ENCODE data around the gene MTAP. TPM values are rescaled to one million over a fixed set of nuclear protein-coding genes. Genes with fewer than 3 reads are reported as not detected.

MTAP gene
- total RNA-seq, 1 experiment from 2014 or later = 102 TPM

DNA sequence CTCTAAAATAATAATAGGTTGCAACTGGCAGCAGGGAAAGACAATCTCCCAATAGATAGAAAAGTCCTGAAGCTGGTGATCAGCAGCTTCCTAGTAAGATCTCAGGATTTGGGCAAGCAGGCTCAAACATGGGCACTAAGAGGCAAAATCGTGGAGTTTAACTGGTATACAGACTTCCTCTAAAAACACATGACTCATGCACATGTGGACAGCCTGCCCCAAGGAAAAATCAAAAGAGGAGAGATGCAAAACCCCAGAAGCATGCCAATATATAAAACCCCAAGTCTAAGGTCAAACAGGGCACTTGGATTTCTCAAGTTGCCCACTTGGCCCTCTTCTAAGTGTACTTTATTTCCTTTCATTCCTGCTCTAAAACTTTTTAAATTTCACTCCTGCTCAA lies 129.0 kb downstream of the MTAP start:
- no peaks in the 10 kb centered on the region; the same call in 1 of the 2 replicates for H3K4me1 ChIP-seq (ENCODE audit: insufficient read depth, low read length)
- Mint-ChIP-seq H3K27me3 (ENCODE audit: low read depth) (peaks cover 1% of the 10 kb centered on the region; the same call in 1 of the 2 replicates), H3K4me1 (peaks cover 32 to 39% of the 10 kb centered on the region in 2 experiments), H3K9me3 (no peaks in the 10 kb centered on the region; a peak in 3 of 5 replicates), H3K27ac (no peak overlapping the region), H3K4me3 (no peak overlapping the region), H3K36me3 (ENCODE audit: insufficient read depth in 1 of 3, low read depth in 3 of 3) (peaks cover 10 to 14% (median 13%) of the 10 kb centered on the region in 3 experiments; a peak in 6 of 7 replicates)
- no peak overlapping the region for H2AFZ ChIP-seq (ENCODE audit: low read length)
- H2BK15ac ChIP-seq (ENCODE audit: low read depth, low read length) = no peak overlapping the region
- no peaks in the 10 kb centered on the region for H3K79me1 ChIP-seq (ENCODE audit: insufficient read depth, low read depth, low read length, poor library complexity, severe bottlenecking)
- no peaks in the 10 kb centered on the region for H3K27me3 ChIP-seq (ENCODE audit: insufficient read depth, low read length)
- H3T11ph ChIP-seq (ENCODE audit: low read length) = no peak overlapping the region
- H4K5ac ChIP-seq (ENCODE audit: insufficient read length, low read depth, low read length) = no peak overlapping the region
- H3K4me2 ChIP-seq (ENCODE audit: insufficient read depth, insufficient read length, low read length) = no peak overlapping the region
- no peak overlapping the region for H2BK5ac ChIP-seq (ENCODE audit: insufficient read length, low read length)
- H2BK20ac ChIP-seq (ENCODE audit: low read depth, low read length, poor library complexity, severe bottlenecking) = no peak overlapping the region
- H3K9ac ChIP-seq (ENCODE audit: extremely low read depth, insufficient read length, low read length) = no peak overlapping the region
- no peak overlapping the region for H3K23ac ChIP-seq (ENCODE audit: insufficient read length, low read depth, low read length)
- no peaks in the 10 kb centered on the region for H3K23me2 ChIP-seq (ENCODE audit: insufficient read length, low read depth, low read length, poor library complexity, severe bottlenecking)
- no peaks in the 10 kb centered on the region for H3K9me3 ChIP-seq (ENCODE audit: control insufficient read depth, low read depth, low read length)
- H3K79me2 ChIP-seq (ENCODE audit: insufficient read depth, low read length) = no peaks in the 10 kb centered on the region
- H3K18ac ChIP-seq (ENCODE audit: insufficient read length, low read depth, low read length) = no peak overlapping the region
- H2BK12ac ChIP-seq (ENCODE audit: insufficient read length, low read depth, low read length) = no peak overlapping the region
- H3K56ac ChIP-seq (ENCODE audit: insufficient read length, low read depth, low read length) = no peak overlapping the region
- no peaks in the 10 kb centered on the region for H4K20me1 ChIP-seq (ENCODE audit: control insufficient read depth, insufficient read depth, insufficient read length)
- H4K8ac ChIP-seq (replicated peaks; ENCODE audit: insufficient read length, low read depth, low read length) = no peak overlapping the region
- H3K4ac ChIP-seq (ENCODE audit: low read depth, low read length) = no peak overlapping the region
- no peak overlapping the region for H2BK120ac ChIP-seq (ENCODE audit: low read depth, low read length, poor library complexity, severe bottlenecking)
- H2AK5ac ChIP-seq (ENCODE audit: insufficient read length, low read length) = no peak overlapping the region
- H3K27ac ChIP-seq (ENCODE audit: insufficient read length, low read depth, low read length) = no peak overlapping the region
- no peak overlapping the region for H4K91ac ChIP-seq (ENCODE audit: insufficient read length, low read depth, low read length)
- H3K14ac ChIP-seq (ENCODE audit: insufficient read depth, low read length) = no peak overlapping the region
- TF ChIP-seq, protein P1, sequence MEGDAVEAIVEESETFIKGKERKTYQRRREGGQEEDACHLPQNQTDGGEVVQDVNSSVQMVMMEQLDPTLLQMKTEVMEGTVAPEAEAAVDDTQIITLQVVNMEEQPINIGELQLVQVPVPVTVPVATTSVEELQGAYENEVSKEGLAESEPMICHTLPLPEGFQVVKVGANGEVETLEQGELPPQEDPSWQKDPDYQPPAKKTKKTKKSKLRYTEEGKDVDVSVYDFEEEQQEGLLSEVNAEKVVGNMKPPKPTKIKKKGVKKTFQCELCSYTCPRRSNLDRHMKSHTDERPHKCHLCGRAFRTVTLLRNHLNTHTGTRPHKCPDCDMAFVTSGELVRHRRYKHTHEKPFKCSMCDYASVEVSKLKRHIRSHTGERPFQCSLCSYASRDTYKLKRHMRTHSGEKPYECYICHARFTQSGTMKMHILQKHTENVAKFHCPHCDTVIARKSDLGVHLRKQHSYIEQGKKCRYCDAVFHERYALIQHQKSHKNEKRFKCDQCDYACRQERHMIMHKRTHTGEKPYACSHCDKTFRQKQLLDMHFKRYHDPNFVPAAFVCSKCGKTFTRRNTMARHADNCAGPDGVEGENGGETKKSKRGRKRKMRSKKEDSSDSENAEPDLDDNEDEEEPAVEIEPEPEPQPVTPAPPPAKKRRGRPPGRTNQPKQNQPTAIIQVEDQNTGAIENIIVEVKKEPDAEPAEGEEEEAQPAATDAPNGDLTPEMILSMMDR (conservative IDR thresholded peaks at IDR 0.05) = no peak
- WGBS (ENCODE audit: extremely low coverage, insufficient read length, low lambda C conversion rate) = no CpG with 5 or more reads among the region's 1 CpG
- DNase-seq = no peak

Measured in H9 (cell line).